Measurements from ENCODE around the gene PHETA1. TPM values are rescaled to one million over a fixed set of nuclear protein-coding genes. Genes with fewer than 3 reads are reported as not detected.
"Not testable (repeated sequence)": the region's sequence is repeated elsewhere in the genome, so short reads cannot be mapped to it uniquely, and the experiment has no call there.

PHETA1 gene
- total and polyA plus RNA-seq, 2 donors = 1.3 to 4.4 TPM

GRCh38 chr12:111396726-111397445 is 28.0 kb upstream of the PHETA1 start:
- peak in 7 of 9 donors; percentile 49 to 89 (median 77) for DNase-seq (ENCODE audit: low read depth in 6 of 9, low spot score in 9 of 9)
- H3K4me1 ChIP-seq (ENCODE audit: control insufficient read depth in 2 of 2, insufficient read depth in 2 of 2, low read length in 2 of 2) = peaks cover 0 to 12% of the 10 kb centered on the region in 2 donors
- WGBS = 9% methylated on average over 34 of the region's 34 CpGs
- no peaks in the 10 kb centered on the region for H3K9me3 ChIP-seq (ENCODE audit: control insufficient read depth in 2 of 2, insufficient read depth in 1 of 2, low read length in 1 of 2)
- H3K4me3 ChIP-seq (ENCODE audit: low read length in 2 of 2) = peak overlapping the region in 1 of 2 donors; percentile 40
- no peak overlapping the region for H3K27ac ChIP-seq (ENCODE audit: low read depth in 1 of 2, low read length in 1 of 2)
- no peaks in the 10 kb centered on the region for H3K27me3 ChIP-seq (ENCODE audit: control insufficient read depth in 2 of 2, insufficient read depth in 1 of 2, low read length in 1 of 2)
- H3K36me3 ChIP-seq (ENCODE audit: control insufficient read depth in 2 of 2, insufficient read depth in 2 of 2, low read length in 1 of 2) = no peaks in the 10 kb centered on the region

- not testable (repeated sequence) for H3K27ac ChIP-seq (ENCODE audit: low read depth in 1 of 2, low read length in 1 of 2); H3K9me3 ChIP-seq (ENCODE audit: control insufficient read depth in 2 of 2, insufficient read depth in 1 of 2, low read length in 1 of 2); H3K36me3 ChIP-seq (ENCODE audit: control insufficient read depth in 2 of 2, insufficient read depth in 2 of 2, low read length in 1 of 2); DNase-seq (ENCODE audit: low read depth in 6 of 9, low spot score in 9 of 9); H3K27me3 ChIP-seq (ENCODE audit: control insufficient read depth in 2 of 2, insufficient read depth in 1 of 2, low read length in 1 of 2); H3K4me3 ChIP-seq (ENCODE audit: low read length in 2 of 2)
- WGBS = 94% methylated on average over 7 of the region's 7 CpGs
- H3K4me1 ChIP-seq (ENCODE audit: control insufficient read depth in 2 of 2, insufficient read depth in 2 of 2, low read length in 2 of 2) = peaks cover 0 to 12% of the 10 kb centered on the region in 2 donors
Observed at GRCh38 chr12:111396271-111396670, 27.4 kb upstream of the PHETA1 start.

GRCh38 chr12:111395336-111396187 is 26.7 kb upstream of the PHETA1 start:
- H3K4me3 ChIP-seq (ENCODE audit: low read length in 2 of 2) = no peak overlapping the region
- peaks cover 0 to 12% of the 10 kb centered on the region in 2 donors for H3K4me1 ChIP-seq (ENCODE audit: control insufficient read depth in 2 of 2, insufficient read depth in 2 of 2, low read length in 2 of 2)
- no peaks in the 10 kb centered on the region for H3K36me3 ChIP-seq (ENCODE audit: control insufficient read depth in 2 of 2, insufficient read depth in 2 of 2, low read length in 1 of 2)
- H3K27ac ChIP-seq (ENCODE audit: low read depth in 1 of 2, low read length in 1 of 2) = no peak overlapping the region
- H3K27me3 ChIP-seq (ENCODE audit: control insufficient read depth in 2 of 2, insufficient read depth in 1 of 2, low read length in 1 of 2) = no peaks in the 10 kb centered on the region
- WGBS = 85% methylated on average over 8 of the region's 8 CpGs
- DNase-seq (ENCODE audit: low read depth in 6 of 9, low spot score in 9 of 9) = no peak
- no peaks in the 10 kb centered on the region for H3K9me3 ChIP-seq (ENCODE audit: control insufficient read depth in 2 of 2, insufficient read depth in 1 of 2, low read length in 1 of 2)

- peaks cover 0 to 12% of the 10 kb centered on the region in 2 donors for H3K4me1 ChIP-seq (ENCODE audit: control insufficient read depth in 2 of 2, insufficient read depth in 2 of 2, low read length in 2 of 2)
- no peak for DNase-seq (ENCODE audit: low read depth in 6 of 9, low spot score in 9 of 9)
- WGBS = 87% methylated on average over 8 of the region's 8 CpGs
- H3K27ac ChIP-seq (ENCODE audit: low read depth in 1 of 2, low read length in 1 of 2) = no peak overlapping the region
- H3K36me3 ChIP-seq (ENCODE audit: control insufficient read depth in 2 of 2, insufficient read depth in 2 of 2, low read length in 1 of 2) = no peaks in the 10 kb centered on the region
- no peaks in the 10 kb centered on the region for H3K9me3 ChIP-seq (ENCODE audit: control insufficient read depth in 2 of 2, insufficient read depth in 1 of 2, low read length in 1 of 2)
- no peaks in the 10 kb centered on the region for H3K27me3 ChIP-seq (ENCODE audit: control insufficient read depth in 2 of 2, insufficient read depth in 1 of 2, low read length in 1 of 2)
- H3K4me3 ChIP-seq (ENCODE audit: low read length in 2 of 2) = no peak overlapping the region
Observed at GRCh38 chr12:111394480-111394879, 25.6 kb upstream of the PHETA1 start.

- Histone ChIP-seq H3K4me3 (ENCODE audit: low read length in 2 of 2) (no peak overlapping the region), H3K36me3 (ENCODE audit: control insufficient read depth in 2 of 2, insufficient read depth in 2 of 2, low read length in 1 of 2) (no peaks in the 10 kb centered on the region), H3K4me1 (ENCODE audit: control insufficient read depth in 2 of 2, insufficient read depth in 2 of 2, low read length in 2 of 2) (peaks cover 0 to 9% of the 10 kb centered on the region in 2 donors), H3K9me3 (ENCODE audit: control insufficient read depth in 2 of 2, insufficient read depth in 1 of 2, low read length in 1 of 2) (no peaks in the 10 kb centered on the region), H3K27me3 (ENCODE audit: control insufficient read depth in 2 of 2, insufficient read depth in 1 of 2, low read length in 1 of 2) (no peaks in the 10 kb centered on the region), H3K27ac (ENCODE audit: low read depth in 1 of 2, low read length in 1 of 2) (no peak overlapping the region)
- DNase-seq (ENCODE audit: low read depth in 6 of 9, low spot score in 9 of 9) = no peak
- WGBS = 83% methylated on average over 8 of the region's 8 CpGs
Observed at GRCh38 chr12:111393700-111394300, 24.9 kb upstream of the PHETA1 start.

GRCh38 chr12:111390910-111391309 is 22.0 kb upstream of the PHETA1 start:
- WGBS = 96% methylated on average over 9 of the region's 9 CpGs
- H3K36me3 ChIP-seq (ENCODE audit: control insufficient read depth in 2 of 2, insufficient read depth in 2 of 2, low read length in 1 of 2) = no peaks in the 10 kb centered on the region
- no peaks in the 10 kb centered on the region for H3K4me1 ChIP-seq (ENCODE audit: control insufficient read depth in 2 of 2, insufficient read depth in 2 of 2, low read length in 2 of 2)
- H3K27me3 ChIP-seq (ENCODE audit: control insufficient read depth in 2 of 2, insufficient read depth in 1 of 2, low read length in 1 of 2) = no peaks in the 10 kb centered on the region
- H3K27ac ChIP-seq (ENCODE audit: low read depth in 1 of 2, low read length in 1 of 2) = no peak overlapping the region
- no peak overlapping the region for H3K4me3 ChIP-seq (ENCODE audit: low read length in 2 of 2)
- no peak for DNase-seq (ENCODE audit: low read depth in 6 of 9, low spot score in 9 of 9)
- H3K9me3 ChIP-seq (ENCODE audit: control insufficient read depth in 2 of 2, insufficient read depth in 1 of 2, low read length in 1 of 2) = no peaks in the 10 kb centered on the region

- 81% methylated on average over 7 of the region's 7 CpGs for WGBS
- no peaks in the 10 kb centered on the region for H3K27me3 ChIP-seq (ENCODE audit: control insufficient read depth in 2 of 2, insufficient read depth in 1 of 2, low read length in 1 of 2)
Observed at GRCh38 chr12:111389635-111390034, 20.7 kb upstream of the PHETA1 start.

GRCh38 chr12:111387747-111388323 is 18.9 kb upstream of the PHETA1 start:
- Histone ChIP-seq H3K4me3 (ENCODE audit: low read length in 2 of 2) (no peak overlapping the region), H3K36me3 (ENCODE audit: control insufficient read depth in 2 of 2, insufficient read depth in 2 of 2, low read length in 1 of 2) (no peaks in the 10 kb centered on the region), H3K9me3 (ENCODE audit: control insufficient read depth in 2 of 2, insufficient read depth in 1 of 2, low read length in 1 of 2) (no peaks in the 10 kb centered on the region), H3K27ac (ENCODE audit: low read depth in 1 of 2, low read length in 1 of 2) (no peak overlapping the region), H3K27me3 (ENCODE audit: control insufficient read depth in 2 of 2, insufficient read depth in 1 of 2, low read length in 1 of 2) (no peaks in the 10 kb centered on the region), H3K4me1 (ENCODE audit: control insufficient read depth in 2 of 2, insufficient read depth in 2 of 2, low read length in 2 of 2) (no peaks in the 10 kb centered on the region)
- WGBS = 91% methylated on average over 9 of the region's 9 CpGs
- no peak for DNase-seq (ENCODE audit: low read depth in 6 of 9, low spot score in 9 of 9)

More at GRCh38 chr12:111389635-111390034, 20.7 kb upstream of the PHETA1 start:
- Histone ChIP-seq H3K4me3 (ENCODE audit: low read length in 2 of 2) (no peak overlapping the region), H3K4me1 (ENCODE audit: control insufficient read depth in 2 of 2, insufficient read depth in 2 of 2, low read length in 2 of 2) (no peaks in the 10 kb centered on the region), H3K9me3 (ENCODE audit: control insufficient read depth in 2 of 2, insufficient read depth in 1 of 2, low read length in 1 of 2) (no peaks in the 10 kb centered on the region), H3K27ac (ENCODE audit: low read depth in 1 of 2, low read length in 1 of 2) (no peak overlapping the region), H3K36me3 (ENCODE audit: control insufficient read depth in 2 of 2, insufficient read depth in 2 of 2, low read length in 1 of 2) (no peaks in the 10 kb centered on the region)
- no peak for DNase-seq (ENCODE audit: low read depth in 6 of 9, low spot score in 9 of 9)

All from thymus (tissue), 11 donors.